SU-DHL-6 (cell line): ENCODE measurements around the gene CNTN5.

Experiments used
- H2AFZ ChIP-seq: fragments of 200-600 bp; sonication (generic); 2 replicates; pipeline ENCODE4 v1.6.1; 2014; ENCODE audit warnings: low read depth, mild to moderate bottlenecking, moderate library complexity, mixed read lengths, antibody characterized with exemption, low read length; ENCODE audit not compliant: severe bottlenecking
- H3F3A ChIP-seq: fragments of 200-600 bp; shearing (Covaris generic); 2 replicates; pipeline ENCODE4 v1.6.0; 2016; ENCODE audit warnings: antibody characterized with exemption, mild to moderate bottlenecking; ENCODE audit not compliant: insufficient read depth
- H3K27ac ChIP-seq: fragments of 200-600 bp; sonication (generic); 2 replicates; pipeline ENCODE4 v1.5.1; 2016; ENCODE audit warnings: low read depth, mild to moderate bottlenecking, low read length, moderate library complexity, mixed read lengths
- H3K27me3 ChIP-seq: fragments of 200-600 bp; sonication (generic), shearing (Covaris generic); 2 replicates; pipeline ENCODE4 v1.6.0; 2014; ENCODE audit warnings: mild to moderate bottlenecking, low read length
- H3K36me3 ChIP-seq: fragments of 200-600 bp; sonication (generic); 2 replicates; pipeline ENCODE4 v1.6.1; 2014; ENCODE audit warnings: mild to moderate bottlenecking, low read length, mixed read lengths
- H3K4me2 ChIP-seq: fragments of 300-600, 200-600 bp; shearing (Covaris generic), sonication (generic); 2 replicates; pipeline ENCODE4 v1.6.0; 2014; ENCODE audit warnings: low read length, low read depth, mild to moderate bottlenecking; ENCODE audit not compliant: poor library complexity, severe bottlenecking
- H3K4me3 ChIP-seq: fragments of 200-600 bp; sonication (generic); 2 replicates; pipeline ENCODE4 v1.5.1; 2014; ENCODE audit warnings: antibody characterized with exemption, low read length, mild to moderate bottlenecking, mixed read lengths; ENCODE audit not compliant: insufficient read depth, poor library complexity, severe bottlenecking
- H3K79me2 ChIP-seq: fragments of 200-600 bp; sonication (generic); 2 replicates; pipeline ENCODE4 v1.6.1; 2014; ENCODE audit warnings: mild to moderate bottlenecking, low read length, moderate library complexity; ENCODE audit not compliant: insufficient read depth
- H3K9ac ChIP-seq: fragments of 200-600 bp; sonication (generic); 2 replicates; pipeline ENCODE4 v1.7.0; 2014; ENCODE audit warnings: mild to moderate bottlenecking, low read length
- H3K9me2 ChIP-seq: fragments of 200-600 bp; sonication (generic); replicated peaks from 2 replicates; pipeline ENCODE4 v1.6.1; 2014; ENCODE audit warnings: low read length; ENCODE audit not compliant: insufficient read depth
- H3K9me3 ChIP-seq: fragments of 200-600 bp; sonication (generic); 2 replicates; pipeline ENCODE4 v1.6.1; 2014; ENCODE audit warnings: low read length, mixed read lengths; ENCODE audit not compliant: insufficient read depth
- H4K20me1 ChIP-seq: fragments of 200-600 bp; sonication (generic); 2 replicates; pipeline ENCODE4 v1.6.1; 2014; ENCODE audit warnings: low read depth, mild to moderate bottlenecking, antibody characterized with exemption, low read length, moderate library complexity, mixed read lengths
- EZH2phosphoT487 ChIP-seq: fragments of 200-600 bp; sonication (generic), shearing (Covaris generic); conservative IDR thresholded peaks from 2 replicates; pipeline ENCODE4 v1.6.1; 2018; ENCODE audit warnings: mild to moderate bottlenecking, antibody characterized with exemption, low read length, moderate library complexity, mixed read lengths
- TF ChIP-seq, protein P1 (sequence below): fragments of 200-600 bp; sonication (generic); IDR thresholded peaks from one replicate; pipeline ENCODE4 v1.5.1; 2017; ENCODE audit warnings: antibody characterized with exemption, mild to moderate bottlenecking, low read length, moderate library complexity; ENCODE audit not compliant: insufficient read depth, poor library complexity, severe bottlenecking

The CNTN5 gene

DNA sequence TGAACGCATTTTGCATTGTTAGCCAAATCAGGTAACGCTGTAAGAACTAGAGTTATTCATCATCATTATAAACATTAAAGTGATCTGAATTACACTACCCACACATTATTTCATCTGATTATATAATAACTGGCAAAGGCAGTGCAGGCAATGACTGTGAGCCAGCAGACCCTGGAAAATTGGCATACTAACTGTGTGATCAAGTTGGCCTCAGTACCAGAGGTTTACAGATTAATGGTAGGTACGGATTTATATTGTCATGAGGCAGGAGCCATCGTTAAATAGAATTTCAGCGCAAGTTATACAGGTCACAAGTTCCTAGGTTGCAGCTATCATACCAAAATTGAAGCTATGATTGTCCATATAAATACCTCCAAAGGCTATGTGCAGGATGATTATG lies 225.4 kb downstream of the CNTN5 start:
- no peaks in the 10 kb centered on the region for H3K36me3 ChIP-seq
- no peak overlapping the region for H3K4me3 ChIP-seq
- H3K9me2 ChIP-seq: 0 out of 2 replicates have a peak, but pooled peaks cover 3% of the 10 kb centered on the region
- H3K27ac ChIP-seq: no peak overlapping the region
- no peak overlapping the region for H3K4me2 ChIP-seq
- H4K20me1 ChIP-seq: no peaks in the 10 kb centered on the region
- TF ChIP-seq, protein P1, sequence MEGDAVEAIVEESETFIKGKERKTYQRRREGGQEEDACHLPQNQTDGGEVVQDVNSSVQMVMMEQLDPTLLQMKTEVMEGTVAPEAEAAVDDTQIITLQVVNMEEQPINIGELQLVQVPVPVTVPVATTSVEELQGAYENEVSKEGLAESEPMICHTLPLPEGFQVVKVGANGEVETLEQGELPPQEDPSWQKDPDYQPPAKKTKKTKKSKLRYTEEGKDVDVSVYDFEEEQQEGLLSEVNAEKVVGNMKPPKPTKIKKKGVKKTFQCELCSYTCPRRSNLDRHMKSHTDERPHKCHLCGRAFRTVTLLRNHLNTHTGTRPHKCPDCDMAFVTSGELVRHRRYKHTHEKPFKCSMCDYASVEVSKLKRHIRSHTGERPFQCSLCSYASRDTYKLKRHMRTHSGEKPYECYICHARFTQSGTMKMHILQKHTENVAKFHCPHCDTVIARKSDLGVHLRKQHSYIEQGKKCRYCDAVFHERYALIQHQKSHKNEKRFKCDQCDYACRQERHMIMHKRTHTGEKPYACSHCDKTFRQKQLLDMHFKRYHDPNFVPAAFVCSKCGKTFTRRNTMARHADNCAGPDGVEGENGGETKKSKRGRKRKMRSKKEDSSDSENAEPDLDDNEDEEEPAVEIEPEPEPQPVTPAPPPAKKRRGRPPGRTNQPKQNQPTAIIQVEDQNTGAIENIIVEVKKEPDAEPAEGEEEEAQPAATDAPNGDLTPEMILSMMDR: no peak
- TF ChIP-seq EZH2phosphoT487: no peak
- H3F3A ChIP-seq: no peaks in the 10 kb centered on the region
- no peaks in the 10 kb centered on the region for H3K27me3 ChIP-seq
- no peak overlapping the region for H2AFZ ChIP-seq
- no peaks in the 10 kb centered on the region; the same call in 1 of the 2 replicates for H3K9me3 ChIP-seq
- H3K9ac ChIP-seq: no peak overlapping the region
- H3K79me2 ChIP-seq: no peaks in the 10 kb centered on the region

DNA sequence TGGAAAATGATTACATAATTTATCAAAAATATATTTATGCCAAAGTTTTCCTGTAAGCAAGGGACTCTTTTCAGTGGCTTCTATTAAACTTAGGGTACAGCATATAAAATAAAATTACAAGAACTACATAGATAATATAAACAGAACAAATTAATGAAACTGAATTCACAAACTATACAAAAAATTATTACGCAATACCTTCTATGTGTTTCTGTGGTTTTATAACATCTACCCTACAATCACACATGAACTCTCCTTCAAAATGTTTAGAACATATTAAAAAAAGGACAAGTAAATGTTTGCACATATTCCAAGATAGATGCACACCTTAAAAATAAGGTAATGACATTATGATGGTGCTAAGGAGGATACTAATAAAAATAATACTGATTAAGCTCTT lies 235.9 kb downstream of the CNTN5 start:
- no peak overlapping the region for H3K4me2 ChIP-seq
- H3K4me3 ChIP-seq: no peak overlapping the region
- no peaks in the 10 kb centered on the region for H3K9me2 ChIP-seq

DNA sequence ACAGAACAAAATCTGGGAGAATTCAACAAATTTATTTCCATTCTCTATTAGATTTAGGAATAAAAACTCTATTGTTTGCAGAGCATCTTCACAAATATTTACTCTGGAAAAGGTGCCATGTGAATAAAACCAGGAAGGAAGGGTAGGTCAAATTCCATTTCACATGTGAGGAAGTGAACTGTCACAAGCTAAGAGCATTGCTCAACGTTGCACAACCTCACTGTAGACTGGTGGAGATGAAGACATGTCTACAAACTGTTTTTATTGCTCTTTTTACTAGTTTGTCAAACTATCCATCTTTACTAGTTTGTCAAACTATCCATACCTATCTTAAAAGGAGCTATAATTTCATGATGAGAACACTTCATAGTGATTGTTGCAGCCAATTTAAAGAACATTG lies 236.4 kb downstream of the CNTN5 start:
- H4K20me1 ChIP-seq: no peaks in the 10 kb centered on the region
- no peak overlapping the region for H3K4me3 ChIP-seq
- H3K36me3 ChIP-seq: no peaks in the 10 kb centered on the region
- H3K4me2 ChIP-seq: no peak overlapping the region
- H3K79me2 ChIP-seq: no peaks in the 10 kb centered on the region
- H3K9ac ChIP-seq: no peak overlapping the region
- no peaks in the 10 kb centered on the region for H3F3A ChIP-seq
- H2AFZ ChIP-seq: no peak overlapping the region
- H3K27me3 ChIP-seq: no peaks in the 10 kb centered on the region
- H3K9me2 ChIP-seq: no peaks in the 10 kb centered on the region
- TF ChIP-seq, protein P1: no peak
- TF ChIP-seq EZH2phosphoT487: no peak
- no peak overlapping the region for H3K27ac ChIP-seq
- H3K9me3 ChIP-seq: no peaks in the 10 kb centered on the region

More for the DNA sequence above, 235.9 kb downstream of the CNTN5 start:
- Histone ChIP-seq H3K27ac (no peak overlapping the region), H3K36me3 (no peaks in the 10 kb centered on the region), H3K9me3 (no peaks in the 10 kb centered on the region), H3K27me3 (no peaks in the 10 kb centered on the region), H3K79me2 (no peaks in the 10 kb centered on the region), H4K20me1 (no peaks in the 10 kb centered on the region), H3F3A (no peaks in the 10 kb centered on the region), H2AFZ (no peak overlapping the region), H3K9ac (no peak overlapping the region)
- TF ChIP-seq EZH2phosphoT487: no peak
- TF ChIP-seq, protein P1: no peak
